Measurements from ENCODE around the gene BMP6. TPM values are rescaled to one million over a fixed set of nuclear protein-coding genes. Genes with fewer than 3 reads are reported as not detected.

Gene BMP6
- total RNA-seq, 1 experiment from 2014 or later = 0.28 TPM

- Mint-ChIP-seq H3K4me1 (no peaks in the 10 kb centered on the region), H3K4me3 (no peak overlapping the region), H3K36me3 (ENCODE audit: insufficient read depth in 1 of 3, low read depth in 3 of 3) (peaks cover 4 to 10% (median 8%) of the 10 kb centered on the region in 3 experiments), H3K9me3 (peaks cover 23 to 27% of the 10 kb centered on the region in 2 experiments), H3K27ac (no peak overlapping the region), H3K27me3 (ENCODE audit: low read depth) (peaks cover 5% of the 10 kb centered on the region)
- Histone ChIP-seq H3K79me2 (ENCODE audit: insufficient read depth, low read length) (no peaks in the 10 kb centered on the region), H3K18ac (ENCODE audit: insufficient read length, low read depth, low read length) (no peak overlapping the region), H3K4me2 (ENCODE audit: insufficient read depth, insufficient read length, low read length) (no peak overlapping the region), H2BK20ac (ENCODE audit: low read depth, low read length, poor library complexity, severe bottlenecking) (no peak overlapping the region), H2AK5ac (ENCODE audit: insufficient read length, low read length) (no peak overlapping the region), H4K20me1 (ENCODE audit: control insufficient read depth, insufficient read depth, insufficient read length) (no peaks in the 10 kb centered on the region), H4K5ac (ENCODE audit: insufficient read length, low read depth, low read length) (no peak overlapping the region), H4K91ac (ENCODE audit: insufficient read length, low read depth, low read length) (no peak overlapping the region), H3K27me3 (ENCODE audit: insufficient read depth, low read length) (no peaks in the 10 kb centered on the region), H3K4me1 (ENCODE audit: insufficient read depth, low read length) (no peaks in the 10 kb centered on the region), H2BK12ac (ENCODE audit: insufficient read length, low read depth, low read length) (no peak overlapping the region), H2AFZ (ENCODE audit: low read length) (no peak overlapping the region), H4K8ac (replicated peaks; ENCODE audit: insufficient read length, low read depth, low read length) (no peak overlapping the region), H3K14ac (ENCODE audit: insufficient read depth, low read length) (no peak overlapping the region), H2BK5ac (ENCODE audit: insufficient read length, low read length) (no peak overlapping the region), H3K27ac (ENCODE audit: insufficient read length, low read depth, low read length) (no peak overlapping the region), H2BK15ac (ENCODE audit: low read depth, low read length) (no peak overlapping the region), H3K56ac (ENCODE audit: insufficient read length, low read depth, low read length) (no peak overlapping the region), H3K23ac (ENCODE audit: insufficient read length, low read depth, low read length) (no peak overlapping the region), H3K4ac (ENCODE audit: low read depth, low read length) (no peak overlapping the region), H3T11ph (ENCODE audit: low read length) (no peak overlapping the region), H3K9ac (ENCODE audit: extremely low read depth, insufficient read length, low read length) (no peak overlapping the region), H3K23me2 (ENCODE audit: insufficient read length, low read depth, low read length, poor library complexity, severe bottlenecking) (no peaks in the 10 kb centered on the region), H2BK120ac (ENCODE audit: low read depth, low read length, poor library complexity, severe bottlenecking) (no peak overlapping the region), H3K79me1 (ENCODE audit: insufficient read depth, low read depth, low read length, poor library complexity, severe bottlenecking) (no peaks in the 10 kb centered on the region), H3K9me3 (ENCODE audit: control insufficient read depth, low read depth, low read length) (peaks cover 5% of the 10 kb centered on the region)
- TF ChIP-seq, protein P1, sequence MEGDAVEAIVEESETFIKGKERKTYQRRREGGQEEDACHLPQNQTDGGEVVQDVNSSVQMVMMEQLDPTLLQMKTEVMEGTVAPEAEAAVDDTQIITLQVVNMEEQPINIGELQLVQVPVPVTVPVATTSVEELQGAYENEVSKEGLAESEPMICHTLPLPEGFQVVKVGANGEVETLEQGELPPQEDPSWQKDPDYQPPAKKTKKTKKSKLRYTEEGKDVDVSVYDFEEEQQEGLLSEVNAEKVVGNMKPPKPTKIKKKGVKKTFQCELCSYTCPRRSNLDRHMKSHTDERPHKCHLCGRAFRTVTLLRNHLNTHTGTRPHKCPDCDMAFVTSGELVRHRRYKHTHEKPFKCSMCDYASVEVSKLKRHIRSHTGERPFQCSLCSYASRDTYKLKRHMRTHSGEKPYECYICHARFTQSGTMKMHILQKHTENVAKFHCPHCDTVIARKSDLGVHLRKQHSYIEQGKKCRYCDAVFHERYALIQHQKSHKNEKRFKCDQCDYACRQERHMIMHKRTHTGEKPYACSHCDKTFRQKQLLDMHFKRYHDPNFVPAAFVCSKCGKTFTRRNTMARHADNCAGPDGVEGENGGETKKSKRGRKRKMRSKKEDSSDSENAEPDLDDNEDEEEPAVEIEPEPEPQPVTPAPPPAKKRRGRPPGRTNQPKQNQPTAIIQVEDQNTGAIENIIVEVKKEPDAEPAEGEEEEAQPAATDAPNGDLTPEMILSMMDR (conservative IDR thresholded peaks at IDR 0.05) = no peak
- DNase-seq = no peak
- WGBS (ENCODE audit: extremely low coverage, insufficient read length, low lambda C conversion rate) = no CpG with 5 or more reads among the region's 1 CpG
Measured at GRCh38 chr6:7922596-7922995, 196.7 kb downstream of the BMP6 start.
